OCI-LY1 (cell line): ENCODE data around the gene NCAM1.

Experiments used
- EZH2 ChIP-seq: fragments of 200-600 bp; sonication (generic), shearing (Covaris generic); IDR thresholded peaks from 2 replicates; pipeline ENCODE4 v1.8.0; 2017; ENCODE audit warnings: borderline replicate concordance, mixed run types, mild to moderate bottlenecking, antibody characterized with exemption, low read length, moderate library complexity, mixed read lengths
- TF ChIP-seq, protein P1 (sequence below): fragments of 200-600 bp; sonication (generic), shearing (Covaris generic); IDR thresholded peaks from 2 replicates; pipeline ENCODE4 v1.5.1; 2017; ENCODE audit warnings: mild to moderate bottlenecking, antibody characterized with exemption, low read length, moderate library complexity, mixed read lengths

- TF ChIP-seq, protein P1, sequence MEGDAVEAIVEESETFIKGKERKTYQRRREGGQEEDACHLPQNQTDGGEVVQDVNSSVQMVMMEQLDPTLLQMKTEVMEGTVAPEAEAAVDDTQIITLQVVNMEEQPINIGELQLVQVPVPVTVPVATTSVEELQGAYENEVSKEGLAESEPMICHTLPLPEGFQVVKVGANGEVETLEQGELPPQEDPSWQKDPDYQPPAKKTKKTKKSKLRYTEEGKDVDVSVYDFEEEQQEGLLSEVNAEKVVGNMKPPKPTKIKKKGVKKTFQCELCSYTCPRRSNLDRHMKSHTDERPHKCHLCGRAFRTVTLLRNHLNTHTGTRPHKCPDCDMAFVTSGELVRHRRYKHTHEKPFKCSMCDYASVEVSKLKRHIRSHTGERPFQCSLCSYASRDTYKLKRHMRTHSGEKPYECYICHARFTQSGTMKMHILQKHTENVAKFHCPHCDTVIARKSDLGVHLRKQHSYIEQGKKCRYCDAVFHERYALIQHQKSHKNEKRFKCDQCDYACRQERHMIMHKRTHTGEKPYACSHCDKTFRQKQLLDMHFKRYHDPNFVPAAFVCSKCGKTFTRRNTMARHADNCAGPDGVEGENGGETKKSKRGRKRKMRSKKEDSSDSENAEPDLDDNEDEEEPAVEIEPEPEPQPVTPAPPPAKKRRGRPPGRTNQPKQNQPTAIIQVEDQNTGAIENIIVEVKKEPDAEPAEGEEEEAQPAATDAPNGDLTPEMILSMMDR: no peak
- TF ChIP-seq EZH2: no peak
These were observed 171.9 kb downstream of the NCAM1 start for GRCh38 chr11:113133071-113133470.
